ENCODE results near the gene HES4. TPM values are rescaled to one million over a fixed set of nuclear protein-coding genes. Genes with fewer than 3 reads are reported as not detected.
"Not testable (repeated sequence)": the region's sequence is repeated elsewhere in the genome, so short reads cannot be mapped to it uniquely, and the experiment has no call there.

The HES4 gene
- total RNA-seq, 1 experiment from 2014 or later: 145 TPM

DNA sequence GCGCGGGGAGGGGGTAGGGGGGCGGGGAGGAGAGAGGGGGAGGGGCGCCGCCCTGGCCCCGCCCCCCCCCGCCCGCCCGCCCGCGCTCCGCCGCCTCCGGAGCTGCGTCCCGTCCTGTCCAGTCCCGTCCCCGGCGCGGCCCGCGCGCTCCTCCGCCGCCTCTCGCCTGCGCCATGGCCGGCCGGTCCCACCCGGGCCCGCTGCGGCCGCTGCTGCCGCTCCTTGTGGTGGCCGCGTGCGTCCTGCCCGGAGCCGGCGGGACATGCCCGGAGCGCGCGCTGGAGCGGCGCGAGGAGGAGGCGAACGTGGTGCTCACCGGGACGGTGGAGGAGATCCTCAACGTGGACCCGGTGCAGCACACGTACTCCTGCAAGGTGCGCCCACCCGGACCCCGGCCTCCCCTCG lies 20.1 kb upstream of the HES4 start, which contains the start of gene AGRN:
Gene AGRN, plus strand, starts transcription at position 121 of the 405 bp plus-strand sequence. Its CDS starts 53 bp downstream, at position 174.
- TF ChIP-seq POLR2AphosphoS5 (IDR thresholded peaks at IDR 0.05; ENCODE audit: low read depth, low read length) (peak; percentile 77), SIN3A (IDR thresholded peaks at IDR 0.05; ENCODE audit: low read depth) (no peak)
- intact Hi-C loops (cut with micrococcal nuclease): loop anchor here (5.0 kb wide), 1 partner anchor 42 kb away; no protein-coding TSS in a partner anchor
- Histone ChIP-seq H3K4me2 (ENCODE audit: low read length) (peak within 1 kb of the TSS; percentile 98), H4K20me1 (ENCODE audit: insufficient read depth) (no peaks in the 10 kb centered on the region), H2AFZ (ENCODE audit: low read depth, low read length, poor library complexity, severe bottlenecking) (no peak within 1 kb of the TSS), H3K27ac (ENCODE audit: low read depth, low read length) (peak within 1 kb of the TSS; percentile 87), H3K9me3 (ENCODE audit: control insufficient read depth in 1 of 2, insufficient read depth in 1 of 2, low read depth in 1 of 2, low read length in 2 of 2) (no peaks in the 10 kb centered on the region), H3K9me2 (ENCODE audit: insufficient read depth) (no peaks in the 10 kb centered on the region), H3K27me3 (ENCODE audit: insufficient read depth, low read length) (no peaks in the 10 kb centered on the region), H3K4me1 (ENCODE audit: control insufficient read depth in 1 of 2, insufficient read depth in 2 of 2, low read length in 2 of 2) (peaks cover 44 to 67% of the 10 kb centered on the region in 2 experiments), H3K79me2 (ENCODE audit: insufficient read depth, low read length) (peaks cover 44% of the 10 kb centered on the region), H3K36me3 (ENCODE audit: control insufficient read depth in 1 of 2, insufficient read depth in 2 of 2, low read length in 2 of 2) (peaks cover 0 to 12% of the 10 kb centered on the region in 2 experiments; a peak in 2 of 4 replicates), H3K9ac (ENCODE audit: low read length) (peak within 1 kb of the TSS; percentile 90), H3K4me3 (replicated peaks in 1 of 2; ENCODE audit: low read depth in 1 of 2, low read length in 2 of 2) (peak within 1 kb of the TSS; percentile 73 to 79)
- ChIA-PET RAD21 (ENCODE audit: low non-redundant PET in 1 of 2, low total read pairs in 2 of 2, uncharacterized antibody in 2 of 2, unreplicated experiment in 2 of 2) (interaction anchor here in 1 of 2 experiments (0.6 kb wide), 1 partner anchor 29 kb away, joined by 4 read pairs; no protein-coding TSS in a partner anchor), CTCF (interaction anchor here (1.0 to 3.9 kb wide), 4 partner anchors 18 to 271 kb away, joined by 4 to 17 read pairs (median 8); no protein-coding TSS in a partner anchor), POLR2A (interaction anchor here (0.6 to 1.5 kb wide), 5 partner anchors 18 to 143 kb away, joined by 3 read pairs; partner anchors contain the start of gene RNF223)
- ATAC-seq (peak; percentile 37), DNase-seq (ENCODE audit: low read depth, low spot score) (no peak)
- no TSS peak for BruUV-seq (replicated peaks)

DNA sequence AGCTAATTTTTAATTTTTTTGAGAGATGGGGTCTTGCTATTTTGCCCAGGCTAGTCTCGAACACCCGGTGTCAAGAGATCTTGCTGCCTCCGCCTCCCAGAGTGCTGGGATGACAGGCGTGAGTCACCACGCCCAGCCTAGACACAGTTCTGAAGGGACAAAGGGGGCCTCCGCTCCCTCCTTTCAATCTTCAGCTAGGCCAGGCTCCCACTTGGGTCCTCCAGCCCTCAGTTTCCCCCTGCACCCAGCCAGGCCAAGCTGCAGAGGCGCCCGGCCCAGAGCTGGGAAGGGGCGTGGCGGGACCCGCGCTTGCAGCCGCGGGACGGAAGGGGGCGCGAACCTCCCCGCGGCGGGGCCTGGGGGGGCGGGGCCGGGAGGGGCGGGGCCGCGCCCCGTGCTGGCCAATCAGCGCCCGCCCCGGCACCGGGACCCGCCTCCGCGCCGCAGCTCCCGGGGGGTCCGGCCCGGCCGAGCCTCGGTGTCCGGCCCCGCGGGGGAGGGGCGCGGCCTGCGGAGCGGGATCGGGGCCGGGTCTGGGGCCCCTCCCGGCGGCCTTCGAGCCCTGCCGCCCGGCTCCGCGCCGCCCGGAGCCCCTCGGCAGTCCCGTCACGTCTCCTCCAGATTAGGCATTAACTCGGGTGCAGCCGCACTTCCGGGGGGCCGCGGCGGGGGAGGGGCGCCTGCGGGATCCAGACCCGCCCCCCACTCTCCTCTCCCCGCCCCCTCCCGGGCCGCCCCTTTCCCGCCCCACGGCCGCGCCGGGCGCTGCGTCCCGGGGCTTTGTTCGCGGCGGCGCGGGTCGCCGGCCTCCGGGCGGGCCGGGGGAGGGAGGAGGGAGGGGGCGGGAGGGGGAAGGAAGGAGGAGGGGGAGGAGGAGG lies 19.5 kb upstream of the HES4 start:
- peak overlapping the region; percentile 5 to 46; a peak in 2 of 4 replicates for H3K4me3 ChIP-seq (replicated peaks in 1 of 2; ENCODE audit: low read depth in 1 of 2, low read length in 2 of 2)
- peak overlapping the region; percentile 62 for H3K27ac ChIP-seq (ENCODE audit: low read depth, low read length)
- H4K20me1 ChIP-seq (ENCODE audit: insufficient read depth): no peaks in the 10 kb centered on the region
- ChIA-PET POLR2A (interaction anchor here (1.1 to 1.5 kb wide), 5 partner anchors 17 to 55 kb away, joined by 3 read pairs; partner anchors contain the start of gene RNF223), RAD21 (ENCODE audit: low non-redundant PET in 1 of 2, low total read pairs in 2 of 2, uncharacterized antibody in 2 of 2, unreplicated experiment in 2 of 2) (interaction anchor here in 1 of 2 experiments (0.6 kb wide), 1 partner anchor 29 kb away, joined by 4 read pairs; no protein-coding TSS in a partner anchor), CTCF (interaction anchor here (1.0 to 3.9 kb wide), 5 partner anchors 13 to 272 kb away, joined by 4 to 17 read pairs (median 6); no protein-coding TSS in a partner anchor)
- peaks cover 38% of the 10 kb centered on the region for H3K79me2 ChIP-seq (ENCODE audit: insufficient read depth, low read length)
- H2AFZ ChIP-seq (ENCODE audit: low read depth, low read length, poor library complexity, severe bottlenecking): no peak overlapping the region
- intact Hi-C loops (cut with micrococcal nuclease): loop anchor here (5.0 kb wide), 1 partner anchor 43 kb away; no protein-coding TSS in a partner anchor
- H3K9me3 ChIP-seq (ENCODE audit: control insufficient read depth in 1 of 2, insufficient read depth in 1 of 2, low read depth in 1 of 2, low read length in 2 of 2): no peaks in the 10 kb centered on the region
- no peak for TF ChIP-seq FOSL1 (IDR thresholded peaks at IDR 0.05; ENCODE audit: low read depth)
- TF ChIP-seq, protein P1, sequence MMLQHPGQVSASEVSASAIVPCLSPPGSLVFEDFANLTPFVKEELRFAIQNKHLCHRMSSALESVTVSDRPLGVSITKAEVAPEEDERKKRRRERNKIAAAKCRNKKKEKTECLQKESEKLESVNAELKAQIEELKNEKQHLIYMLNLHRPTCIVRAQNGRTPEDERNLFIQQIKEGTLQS (IDR thresholded peaks at IDR 0.05): no peak
- TF ChIP-seq, protein P2, sequence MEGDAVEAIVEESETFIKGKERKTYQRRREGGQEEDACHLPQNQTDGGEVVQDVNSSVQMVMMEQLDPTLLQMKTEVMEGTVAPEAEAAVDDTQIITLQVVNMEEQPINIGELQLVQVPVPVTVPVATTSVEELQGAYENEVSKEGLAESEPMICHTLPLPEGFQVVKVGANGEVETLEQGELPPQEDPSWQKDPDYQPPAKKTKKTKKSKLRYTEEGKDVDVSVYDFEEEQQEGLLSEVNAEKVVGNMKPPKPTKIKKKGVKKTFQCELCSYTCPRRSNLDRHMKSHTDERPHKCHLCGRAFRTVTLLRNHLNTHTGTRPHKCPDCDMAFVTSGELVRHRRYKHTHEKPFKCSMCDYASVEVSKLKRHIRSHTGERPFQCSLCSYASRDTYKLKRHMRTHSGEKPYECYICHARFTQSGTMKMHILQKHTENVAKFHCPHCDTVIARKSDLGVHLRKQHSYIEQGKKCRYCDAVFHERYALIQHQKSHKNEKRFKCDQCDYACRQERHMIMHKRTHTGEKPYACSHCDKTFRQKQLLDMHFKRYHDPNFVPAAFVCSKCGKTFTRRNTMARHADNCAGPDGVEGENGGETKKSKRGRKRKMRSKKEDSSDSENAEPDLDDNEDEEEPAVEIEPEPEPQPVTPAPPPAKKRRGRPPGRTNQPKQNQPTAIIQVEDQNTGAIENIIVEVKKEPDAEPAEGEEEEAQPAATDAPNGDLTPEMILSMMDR (IDR thresholded peaks at IDR 0.05 in 2 of 3, conservative IDR thresholded peaks at IDR 0.05 in 1 of 3; ENCODE audit: borderline replicate concordance in 1 of 3, insufficient read depth in 1 of 3, low read depth in 2 of 3, low read length in 2 of 3): peak in 2 of 3 experiments; percentile 36 to 40; a peak in 4 of 6 replicates
- no TSS peak for BruUV-seq (replicated peaks)
- H3K9me2 ChIP-seq (ENCODE audit: insufficient read depth): no peaks in the 10 kb centered on the region
- ATAC-seq (peak; percentile 74), DNase-seq (ENCODE audit: low read depth, low spot score) (peak; percentile 61)
- no peaks in the 10 kb centered on the region for H3K27me3 ChIP-seq (ENCODE audit: insufficient read depth, low read length)
- H3K9ac ChIP-seq (ENCODE audit: low read length): peak overlapping the region; percentile 36; the same call in 1 of the 2 replicates
- peaks cover 44 to 67% of the 10 kb centered on the region in 2 experiments for H3K4me1 ChIP-seq (ENCODE audit: control insufficient read depth in 1 of 2, insufficient read depth in 2 of 2, low read length in 2 of 2)
- peak overlapping the region; percentile 78 for H3K4me2 ChIP-seq (ENCODE audit: low read length)
- peaks cover 0 to 11% of the 10 kb centered on the region in 2 experiments; a peak in 2 of 4 replicates for H3K36me3 ChIP-seq (ENCODE audit: control insufficient read depth in 1 of 2, insufficient read depth in 2 of 2, low read length in 2 of 2)

DNA sequence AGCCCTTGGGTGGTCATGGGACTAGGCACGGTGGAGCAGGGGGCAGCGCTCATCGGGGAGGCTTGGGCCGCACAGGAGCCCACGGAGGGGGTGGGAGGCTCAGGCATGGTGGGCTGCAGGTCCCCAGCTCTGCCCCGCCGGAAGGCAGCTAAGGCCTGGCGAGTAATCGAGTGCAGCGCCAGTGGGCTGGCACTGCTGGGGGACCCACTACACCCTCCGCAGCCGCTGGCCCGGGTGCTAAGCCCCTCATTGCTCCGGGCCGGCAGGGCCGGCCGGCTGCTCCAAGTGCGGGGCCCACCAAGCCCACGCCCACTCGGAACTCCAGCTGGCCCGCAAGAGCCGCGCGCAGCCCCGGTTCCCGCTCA lies 18.4 kb upstream of the HES4 start:
- H3K4me3 ChIP-seq (replicated peaks in 1 of 2; ENCODE audit: low read depth in 1 of 2, low read length in 2 of 2); H3K27me3 ChIP-seq (ENCODE audit: insufficient read depth, low read length); ATAC-seq; H3K4me2 ChIP-seq (ENCODE audit: low read length); BruUV-seq (replicated peaks); H4K20me1 ChIP-seq (ENCODE audit: insufficient read depth); H3K9me2 ChIP-seq (ENCODE audit: insufficient read depth); H3K9ac ChIP-seq (ENCODE audit: low read length); RAD21 ChIA-PET (ENCODE audit: low non-redundant PET in 1 of 2, low total read pairs in 2 of 2, uncharacterized antibody in 2 of 2, unreplicated experiment in 2 of 2); DNase-seq (ENCODE audit: low read depth, low spot score); H2AFZ ChIP-seq (ENCODE audit: low read depth, low read length, poor library complexity, severe bottlenecking); H3K9me3 ChIP-seq (ENCODE audit: control insufficient read depth in 1 of 2, insufficient read depth in 1 of 2, low read depth in 1 of 2, low read length in 2 of 2): not testable (repeated sequence)
- ChIA-PET POLR2A (interaction anchor here (1.2 to 1.7 kb wide), 2 partner anchors 16 to 51 kb away, joined by 3 to 4 read pairs; no protein-coding TSS in a partner anchor), CTCF (interaction anchor here (1.7 to 3.9 kb wide), 3 partner anchors 11 to 273 kb away, joined by 4 to 17 read pairs (median 4); no protein-coding TSS in a partner anchor)
- Histone ChIP-seq H3K36me3 (ENCODE audit: control insufficient read depth in 1 of 2, insufficient read depth in 2 of 2, low read length in 2 of 2) (peaks cover 0 to 11% of the 10 kb centered on the region in 2 experiments; a peak in 2 of 4 replicates), H3K27ac (ENCODE audit: low read depth, low read length) (peak overlapping the region; percentile 55), H3K79me2 (ENCODE audit: insufficient read depth, low read length) (peaks cover 35% of the 10 kb centered on the region), H3K4me1 (ENCODE audit: control insufficient read depth in 1 of 2, insufficient read depth in 2 of 2, low read length in 2 of 2) (peaks cover 33 to 67% of the 10 kb centered on the region in 2 experiments)
- intact Hi-C loops (cut with micrococcal nuclease): loop anchor here (5.0 kb wide), 1 partner anchor 44 kb away; no protein-coding TSS in a partner anchor

All from HCT116 (cell line).